DOHH2 (cell line): ENCODE measurements around the gene CCIN.

Experiments used
- EZH2phosphoT487 ChIP-seq: fragments of 200-600 bp; sonication (generic); IDR thresholded peaks from 2 replicates; pipeline ENCODE4 v1.6.1; 2017; ENCODE audit warnings: borderline replicate concordance, mild to moderate bottlenecking, antibody characterized with exemption, low read length, moderate library complexity, mixed read lengths
- TF ChIP-seq, protein P1 (sequence below): fragments of 200-600 bp; sonication (generic); IDR thresholded peaks from one replicate; pipeline ENCODE4 v1.5.1; 2014; ENCODE audit warnings: antibody characterized with exemption, mild to moderate bottlenecking, low read depth, low read length; ENCODE audit not compliant: poor library complexity, severe bottlenecking

- TF ChIP-seq, protein P1, sequence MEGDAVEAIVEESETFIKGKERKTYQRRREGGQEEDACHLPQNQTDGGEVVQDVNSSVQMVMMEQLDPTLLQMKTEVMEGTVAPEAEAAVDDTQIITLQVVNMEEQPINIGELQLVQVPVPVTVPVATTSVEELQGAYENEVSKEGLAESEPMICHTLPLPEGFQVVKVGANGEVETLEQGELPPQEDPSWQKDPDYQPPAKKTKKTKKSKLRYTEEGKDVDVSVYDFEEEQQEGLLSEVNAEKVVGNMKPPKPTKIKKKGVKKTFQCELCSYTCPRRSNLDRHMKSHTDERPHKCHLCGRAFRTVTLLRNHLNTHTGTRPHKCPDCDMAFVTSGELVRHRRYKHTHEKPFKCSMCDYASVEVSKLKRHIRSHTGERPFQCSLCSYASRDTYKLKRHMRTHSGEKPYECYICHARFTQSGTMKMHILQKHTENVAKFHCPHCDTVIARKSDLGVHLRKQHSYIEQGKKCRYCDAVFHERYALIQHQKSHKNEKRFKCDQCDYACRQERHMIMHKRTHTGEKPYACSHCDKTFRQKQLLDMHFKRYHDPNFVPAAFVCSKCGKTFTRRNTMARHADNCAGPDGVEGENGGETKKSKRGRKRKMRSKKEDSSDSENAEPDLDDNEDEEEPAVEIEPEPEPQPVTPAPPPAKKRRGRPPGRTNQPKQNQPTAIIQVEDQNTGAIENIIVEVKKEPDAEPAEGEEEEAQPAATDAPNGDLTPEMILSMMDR, result no peak
- TF ChIP-seq EZH2phosphoT487, result no peak
Measured at GRCh38 chr9:36204906-36205547, 35.8 kb downstream of the CCIN start.
